ENCODE data around the gene TSPAN18. TPM values are rescaled to one million over a fixed set of nuclear protein-coding genes. Genes with fewer than 3 reads are reported as not detected.

The TSPAN18 gene
- total and polyA plus RNA-seq, 2 of the 8 experiments (the other 6 are each of a cell fraction or from before 2014, with no cell fraction given), result 5.2 to 10.2 TPM

- Histone ChIP-seq H2BK12ac (ENCODE audit: low read depth, low read length) (no peak overlapping the region; the same call in 1 of the 2 replicates), H3K56ac (replicated peaks; ENCODE audit: insufficient read length, low read depth, low read length) (no peak overlapping the region), H3K4me3 (ENCODE audit: extremely low read depth in 1 of 4, insufficient read depth in 2 of 4, low read depth in 3 of 4, low read length in 4 of 4) (no peak overlapping the region), H2BK120ac (replicated peaks; ENCODE audit: low read depth, low read length) (peak overlapping the region; percentile 12), H4K8ac (ENCODE audit: extremely low read depth, insufficient read depth, low read length) (no peak overlapping the region), H4K91ac (replicated peaks; ENCODE audit: insufficient read length, low read length) (no peak overlapping the region), H3K79me1 (ENCODE audit: low read depth, low read length) (no peaks in the 10 kb centered on the region), H2BK20ac (ENCODE audit: low read length) (no peak overlapping the region), H3K23me2 (ENCODE audit: low read depth, low read length) (no peaks in the 10 kb centered on the region), H2AFZ (ENCODE audit: low read length) (no peak overlapping the region), H3K23ac (ENCODE audit: insufficient read length) (no peak overlapping the region), H3K14ac (ENCODE audit: insufficient read length) (no peak overlapping the region), H2BK5ac (ENCODE audit: low read depth, low read length) (peak overlapping the region; percentile 30; the same call in 1 of the 2 replicates), H3K79me2 (ENCODE audit: control insufficient read depth in 1 of 2, insufficient read depth in 2 of 2, low read length in 2 of 2) (no peaks in the 10 kb centered on the region), H4K5ac (ENCODE audit: insufficient read length, low read depth, low read length) (no peak overlapping the region), H3K4me2 (ENCODE audit: insufficient read depth in 1 of 2, low read depth in 2 of 2, low read length in 2 of 2) (no peak overlapping the region), H3K9ac (replicated peaks in 1 of 4; ENCODE audit: extremely low read depth in 1 of 4, low read depth in 3 of 4, low read length in 3 of 4) (no peak overlapping the region), H2BK15ac (ENCODE audit: low read length) (0 out of 2 replicates have a peak overlapping the region, but pooled peaks have one; percentile 12), H3K4ac (replicated peaks; ENCODE audit: insufficient read length, low read depth, low read length) (peak overlapping the region; percentile 73), H3K4me1 (replicated peaks in 1 of 4; ENCODE audit: control insufficient read depth in 3 of 4, insufficient read depth in 4 of 4, low read length in 3 of 4) (peaks cover 0 to 16% (median 6%) of the 10 kb centered on the region in 4 experiments; a peak in 5 of 7 replicates), H3K9me3 (ENCODE audit: insufficient read depth in 2 of 2, low read depth in 1 of 2, low read length in 1 of 2) (peaks cover 0 to 4% of the 10 kb centered on the region in 2 experiments; a peak in 3 of 4 replicates), H4K20me1 (replicated peaks in 1 of 2; ENCODE audit: control insufficient read depth in 1 of 2, insufficient read depth in 2 of 2, low read length in 2 of 2) (no peaks in the 10 kb centered on the region), H3K27me3 (replicated peaks in 1 of 4; ENCODE audit: control insufficient read depth in 3 of 4, extremely low read depth in 1 of 4, insufficient read depth in 3 of 4, low read length in 3 of 4) (peaks cover 0 to 2% (median 0%) of the 10 kb centered on the region in 4 experiments; a peak in 1 of 7 replicates), H3K18ac (ENCODE audit: extremely low read depth, low read length) (peak overlapping the region; percentile 62; the same call in 1 of the 2 replicates), H3K27ac (ENCODE audit: low read depth, low read length) (no peak overlapping the region), H3K36me3 (ENCODE audit: control insufficient read depth in 2 of 4, insufficient read depth in 4 of 4, low read length in 3 of 4) (no peaks in the 10 kb centered on the region), H2AK5ac (ENCODE audit: low read depth, low read length) (0 out of 2 replicates have a peak overlapping the region, but pooled peaks have one; percentile 45)
- 83% methylated on average over 5 of the region's 5 CpGs; no CpG with 5 or more reads in 1 of the 2 experiments for WGBS, 2 experiments (ENCODE audit: extremely low coverage in 1 of 2, insufficient coverage in 1 of 2, insufficient read length in 1 of 2, insufficient replicate concordance in 2 of 2, low coverage in 1 of 2, low lambda C conversion rate in 2 of 2, missing lambda C conversion rate in 1 of 2)
- POLR2A ChIA-PET (ENCODE audit: partially characterized antibody), result interaction anchor here (1.4 kb wide), 1 partner anchor 11 kb away, joined by 3 read pairs; no protein-coding TSS in a partner anchor
- no peak for FAIRE-seq
- no peak for DNase-seq (ENCODE audit: low read depth in 1 of 2, low spot score in 2 of 2)
- TF ChIP-seq PHF8 (conservative IDR thresholded peaks at IDR 0.05; ENCODE audit: low read depth, low read length) (no peak), CBX8 (IDR thresholded peaks at IDR 0.05; ENCODE audit: borderline replicate concordance, low read depth, low read length) (no peak)
- CTCF ChIA-PET (ENCODE audit: partially characterized antibody), result interaction anchor here (1.2 to 2.1 kb wide), 2 partner anchors 19 to 42 kb away, joined by 3 to 7 read pairs; no protein-coding TSS in a partner anchor
Observed at GRCh38 chr11:44842220-44842619, 115.5 kb downstream of the TSPAN18 start.
